ENCODE results near the gene CLEC10A. TPM values are rescaled to one million over a fixed set of nuclear protein-coding genes. Genes with fewer than 3 reads are reported as not detected.

CLEC10A gene
- total RNA-seq, 1 experiment from 2014 or later = not detected

GRCh38 chr17:7042501-7043181 lies 37.4 kb downstream of the CLEC10A start:
- DNase-seq (ENCODE audit: low read depth) = no peak

GRCh38 chr17:7041607-7042500 lies 38.2 kb downstream of the CLEC10A start:
- no peak for DNase-seq (ENCODE audit: low read depth)

GRCh38 chr17:7039832-7040231 lies 40.2 kb downstream of the CLEC10A start:
- DNase-seq (ENCODE audit: low read depth) = no peak

GRCh38 chr17:7038025-7038862 lies 41.8 kb downstream of the CLEC10A start:
- DNase-seq (ENCODE audit: low read depth) = no peak

DNA sequence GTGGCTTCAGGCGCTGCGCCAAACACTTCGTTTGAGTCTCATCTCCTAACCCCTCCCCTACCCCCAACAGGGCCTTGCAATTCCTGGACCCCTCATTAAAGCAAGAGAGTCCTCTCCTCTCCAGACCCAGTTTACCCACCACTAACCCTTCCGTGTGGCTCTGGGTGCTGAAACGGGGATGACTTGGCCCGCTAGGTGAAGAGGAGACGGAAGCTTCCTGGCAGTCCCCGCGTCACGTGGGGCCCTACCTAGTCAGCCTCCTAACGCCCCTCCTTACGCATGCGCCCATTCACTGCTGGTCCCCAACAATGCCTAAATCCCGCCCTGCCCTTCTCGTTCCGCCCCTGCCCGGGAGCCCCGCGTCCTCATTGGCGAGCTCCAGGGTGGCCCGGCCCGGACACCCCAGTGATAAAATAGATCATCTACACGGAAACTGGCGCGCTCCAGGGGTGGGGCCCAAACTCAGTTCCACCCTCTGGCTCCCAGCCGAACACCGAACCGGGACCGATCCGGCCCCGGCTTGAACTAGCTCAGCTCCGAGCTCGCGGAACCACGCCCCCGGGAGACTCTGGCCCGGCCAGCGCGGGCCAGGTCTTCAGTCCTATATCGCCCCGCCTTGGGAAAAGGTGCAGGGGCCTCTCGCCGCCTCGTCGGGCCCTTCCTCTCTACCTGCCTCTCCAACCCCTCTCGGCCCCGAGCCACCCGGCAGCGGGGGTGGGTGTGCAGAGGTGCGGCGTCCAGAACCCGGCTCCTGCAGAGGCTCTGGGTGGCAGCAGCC lies 44.3 kb downstream of the CLEC10A start, which contains the start of gene SLC16A13:
Gene SLC16A13 (plus strand): TSS at position 425 of the 778 bp plus-strand sequence. CDS start 368 bp downstream, outside the sequence.
- peak; percentile 96 for DNase-seq (ENCODE audit: low read depth)

DNA sequence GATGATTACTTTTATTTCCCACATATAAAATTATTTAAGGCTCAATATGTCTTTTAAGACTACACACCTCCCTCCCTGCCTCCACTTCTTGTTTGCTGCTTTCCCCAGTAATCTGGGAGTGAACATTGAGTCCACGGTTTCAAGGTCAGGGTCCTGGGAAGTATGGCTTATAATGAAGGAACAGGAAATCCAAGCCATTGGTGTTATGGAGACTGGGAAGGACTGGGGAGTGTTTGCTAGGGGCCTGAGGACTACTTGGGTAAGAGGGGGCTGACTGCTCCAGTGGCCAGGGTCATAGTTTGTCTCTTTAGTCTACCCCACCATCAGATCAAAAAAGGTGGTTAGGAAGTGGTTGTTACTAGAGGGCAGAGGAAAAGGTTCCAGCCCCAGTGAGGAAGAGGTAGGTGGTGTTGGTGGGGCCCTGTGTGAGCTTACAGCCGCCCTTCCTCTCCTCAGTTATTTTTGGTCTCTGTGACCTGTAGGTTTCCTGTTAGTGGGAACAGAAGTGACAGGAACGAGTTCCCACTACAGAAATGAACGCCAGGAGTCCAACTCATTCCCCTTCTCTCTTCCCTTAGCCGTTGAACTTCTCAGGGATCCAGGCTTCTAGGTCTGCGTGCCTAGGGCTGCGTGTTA lies 45.0 kb downstream of the CLEC10A start:
- no peak for DNase-seq (ENCODE audit: low read depth)

DNA sequence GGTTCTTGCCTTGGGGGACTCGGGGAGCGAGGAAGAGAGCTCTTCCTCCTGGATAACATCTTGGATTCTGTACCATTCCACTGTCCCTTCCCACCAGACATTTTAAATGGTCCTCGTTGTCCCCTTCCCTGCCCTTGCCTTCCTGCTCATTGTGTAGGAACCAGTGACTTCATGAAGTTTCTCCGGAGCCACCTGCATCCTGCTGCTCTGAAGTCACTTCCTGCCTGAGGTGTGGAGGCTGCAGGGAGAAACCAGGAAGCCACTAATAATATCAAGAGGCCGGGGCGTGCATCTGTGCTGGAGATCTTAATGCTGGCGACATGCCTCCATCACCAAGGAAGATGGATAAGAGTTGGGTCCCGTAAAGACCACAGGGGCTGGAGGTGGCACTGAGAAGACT lies 50.4 kb downstream of the CLEC10A start:
- DNase-seq (ENCODE audit: low read depth) = no peak

GRCh38 chr17:7029096-7029495 lies 51.0 kb downstream of the CLEC10A start:
- no peak for DNase-seq (ENCODE audit: low read depth)

DNA sequence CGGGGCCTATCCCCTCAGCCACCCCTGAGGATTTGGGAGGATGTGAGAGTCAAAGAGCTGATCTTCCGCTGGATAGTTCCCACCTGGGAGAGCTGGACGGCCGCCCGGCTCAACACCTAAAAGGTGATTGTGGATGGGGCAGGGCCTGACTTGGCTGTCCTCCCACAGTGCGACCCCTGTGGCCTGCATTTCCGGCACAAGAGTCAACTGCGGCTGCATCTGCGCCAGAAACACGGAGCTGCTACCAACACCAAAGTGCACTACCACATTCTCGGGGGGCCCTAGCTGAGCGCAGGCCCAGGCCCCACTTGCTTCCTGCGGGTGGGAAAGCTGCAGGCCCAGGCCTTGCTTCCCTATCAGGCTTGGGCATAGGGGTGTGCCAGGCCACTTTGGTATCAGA lies 52.7 kb downstream of the CLEC10A start:
- no peak for DNase-seq (ENCODE audit: low read depth)

DNA sequence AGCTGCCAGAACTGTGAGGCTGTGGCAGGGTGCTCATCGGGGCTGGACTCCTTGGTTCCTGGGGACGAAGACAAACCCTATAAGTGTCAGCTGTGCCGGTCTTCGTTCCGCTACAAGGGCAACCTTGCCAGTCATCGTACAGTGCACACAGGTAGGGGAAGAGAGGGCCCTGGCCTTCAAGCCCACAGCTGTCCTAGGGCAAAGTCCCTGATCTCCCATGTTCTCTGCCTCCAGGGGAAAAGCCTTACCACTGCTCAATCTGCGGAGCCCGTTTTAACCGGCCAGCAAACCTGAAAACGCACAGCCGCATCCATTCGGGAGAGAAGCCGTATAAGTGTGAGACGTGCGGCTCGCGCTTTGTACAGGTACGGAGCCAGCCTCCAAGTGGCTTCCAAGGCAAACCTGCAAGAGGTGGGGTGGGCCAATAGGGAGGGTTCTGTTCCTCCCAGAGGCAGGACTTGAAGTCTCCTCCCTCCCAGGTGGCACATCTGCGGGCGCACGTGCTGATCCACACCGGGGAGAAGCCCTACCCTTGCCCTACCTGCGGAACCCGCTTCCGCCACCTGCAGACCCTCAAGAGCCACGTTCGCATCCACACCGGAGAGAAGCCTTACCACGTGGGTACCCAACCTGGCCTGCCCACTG lies 53.5 kb downstream of the CLEC10A start:
- no peak for DNase-seq (ENCODE audit: low read depth)

DNA sequence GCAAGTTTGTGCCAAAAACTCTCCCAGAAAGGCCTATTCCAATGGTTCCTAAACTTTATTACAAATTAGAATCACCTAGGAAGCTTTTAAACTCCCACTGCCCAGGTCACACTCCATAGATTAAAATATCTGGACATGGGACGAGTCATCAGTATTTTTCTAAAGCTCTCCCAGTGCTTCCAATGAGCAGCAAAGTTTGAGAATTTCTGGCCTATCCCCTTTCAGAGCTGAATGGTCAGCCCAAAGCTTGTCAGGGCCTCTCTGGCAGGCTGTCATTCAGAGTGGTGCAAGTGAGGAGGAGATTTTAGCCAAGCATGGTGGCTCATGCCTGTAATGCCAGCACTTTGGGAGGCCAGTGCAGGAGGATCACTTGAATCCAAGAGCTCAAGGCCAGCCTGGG lies 54.8 kb downstream of the CLEC10A start:
- DNase-seq (ENCODE audit: low read depth) = no peak

Small RNAs within 50 kb of the gene (small RNA-seq; reads per million reads assigned to genes)
- gene AC120057.1 = not detected

Other genes starting within 250 kb of the CLEC10A start
- not detected in 2 replicates for gene TEKT1, start 248.5 kb downstream of the CLEC10A start, total RNA-seq (2014; rRNA removed; shearing (Covaris generic))
- gene ALOX12, start 84.2 kb downstream of the CLEC10A start, total RNA-seq (2014; rRNA removed; shearing (Covaris generic)) = not detected in 2 replicates
- 201 and 360 TPM in 2 replicates for gene RNASEK, start 67.6 kb downstream of the CLEC10A start, total RNA-seq (2014; rRNA removed; shearing (Covaris generic))
- not detected in 2 replicates for gene BCL6B, start 57.2 kb downstream of the CLEC10A start, total RNA-seq (2014; rRNA removed; shearing (Covaris generic))
- gene SLC16A13, start 44.2 kb downstream of the CLEC10A start, total RNA-seq (2014; rRNA removed; shearing (Covaris generic)) = 0.43 TPM in 1 of 2 replicates, not detected in the other
- not detected in 2 replicates for gene SLC16A11, start 36.2 kb downstream of the CLEC10A start, total RNA-seq (2014; rRNA removed; shearing (Covaris generic))
- gene ASGR2, start 34.6 kb upstream of the CLEC10A start, total RNA-seq (2014; rRNA removed; shearing (Covaris generic)) = not detected in 2 replicates
- gene ASGR1, start 99.1 kb upstream of the CLEC10A start, total RNA-seq (2014; rRNA removed; shearing (Covaris generic)) = 2.8 and 4.0 TPM in 2 replicates
- gene DLG4, start 139.6 kb upstream of the CLEC10A start, total RNA-seq (2014; rRNA removed; shearing (Covaris generic)) = 11.3 and 14.2 TPM in 2 replicates
- 317 and 327 TPM in 2 replicates for gene ACADVL, start 139.7 kb upstream of the CLEC10A start, total RNA-seq (2014; rRNA removed; shearing (Covaris generic))
- gene DVL2, start 154.3 kb upstream of the CLEC10A start, total RNA-seq (2014; rRNA removed; shearing (Covaris generic)) = 45.2 and 57.0 TPM in 2 replicates
- gene PHF23, start 159.2 kb upstream of the CLEC10A start, total RNA-seq (2014; rRNA removed; shearing (Covaris generic)) = 94.0 and 115 TPM in 2 replicates
- 191 and 331 TPM in 2 replicates for gene GABARAP, start 162.2 kb upstream of the CLEC10A start, total RNA-seq (2014; rRNA removed; shearing (Covaris generic))
- 43.6 and 79.9 TPM in 2 replicates for gene CTDNEP1, start 171.5 kb upstream of the CLEC10A start, total RNA-seq (2014; rRNA removed; shearing (Covaris generic))
- gene ELP5, start 172.0 kb upstream of the CLEC10A start, total RNA-seq (2014; rRNA removed; shearing (Covaris generic)) = 68.1 and 78.2 TPM in 2 replicates
- not detected in 2 replicates for gene CLDN7, start 182.2 kb upstream of the CLEC10A start, total RNA-seq (2014; rRNA removed; shearing (Covaris generic))
- 0.03 TPM in 1 of 2 replicates, not detected in the other for gene SLC2A4, start 201.5 kb upstream of the CLEC10A start, total RNA-seq (2014; rRNA removed; shearing (Covaris generic))
- not detected in 2 replicates for gene YBX2, start 214.4 kb upstream of the CLEC10A start, total RNA-seq (2014; rRNA removed; shearing (Covaris generic))
- gene EIF5A, start 227.4 kb upstream of the CLEC10A start, total RNA-seq (2014; rRNA removed; shearing (Covaris generic)) = 1,448 and 1,578 TPM in 2 replicates
- 125 and 135 TPM in 2 replicates for gene GPS2, start 235.1 kb upstream of the CLEC10A start, total RNA-seq (2014; rRNA removed; shearing (Covaris generic))
- gene NEURL4, start 249.1 kb upstream of the CLEC10A start, total RNA-seq (2014; rRNA removed; shearing (Covaris generic)) = 20.7 TPM in 2 replicates

Data from HT1080 (cell line).